HCT116 (cell line): ENCODE results near the gene SAC3D1. TPM values are rescaled to one million over a fixed set of nuclear protein-coding genes. Genes with fewer than 3 reads are reported as not detected.

Source experiments
- ATAC-seq: fragments of 200-7000 bp; cut with Tn5 transposase; 2 replicates; pipeline ENCODE4 v1.9.1; 2020; ENCODE audit warnings: mild to moderate bottlenecking, moderate library complexity
- BruUV-seq: library from RNA; stranded (reverse); fragments of 400-500 nt; replicated peaks from 2 replicates; lab custom pipeline; 2021; lab: Mats Ljungman, UMichigan
- CTCF ChIA-PET: fragments of 300-600 bp; sonication (Branson Sonifier 250); formaldehyde crosslinking; loops from one replicate; lab custom pipeline; 2021; ENCODE audit warnings: antibody characterized with exemption; lab: Charles Lee
- POLR2A ChIA-PET: fragments of 300-600, 350-600 bp; sonication (Branson Sonifier 250); formaldehyde crosslinking; loops from one replicate; lab custom pipeline; 2021; ENCODE audit warnings: antibody characterized with exemption; lab: Charles Lee
- RAD21 ChIA-PET, 2 experiments: fragments of 300-600 bp; sonication (Branson Sonifier 250); formaldehyde crosslinking; loops; one replicate each; lab custom pipeline; 2023; ENCODE audit warnings: low total read pairs in 2 of 2; ENCODE audit not compliant: uncharacterized antibody in 2 of 2, unreplicated experiment in 2 of 2, low non-redundant PET in 1 of 2; lab: Charles Lee
- DNase-seq: peaks from one replicate; pipeline ENCODE4 v3.0.0-alpha.2; 2010; ENCODE audit warnings: low read depth, low spot score
- H2AFZ ChIP-seq: fragments of 200-600 bp; shearing (Covaris generic), sonication (generic); 2 replicates; pipeline ENCODE4 v1.6.1; 2017; ENCODE audit warnings: low read depth, mixed run types, mixed read lengths, antibody characterized with exemption, low read length; ENCODE audit not compliant: poor library complexity, severe bottlenecking
- H3K27ac ChIP-seq: 2 replicates; pipeline ENCODE4 v1.5.1; 2012; ENCODE audit warnings: low read depth, low read length
- H3K27me3 ChIP-seq: fragments of 200-600 bp; sonication (generic); 2 replicates; pipeline ENCODE4 v1.6.1; 2016; ENCODE audit warnings: mixed run types, low read length, mixed read lengths; ENCODE audit not compliant: insufficient read depth
- H3K36me3 ChIP-seq, 2 experiments: fragments of 200-500 bp in 1 of 2; fragments of 200-600 bp in 1 of 2; sonication (Bioruptor generic) in 1 of 2; sonication (generic) in 1 of 2; 2 replicates each; pipeline versions ENCODE4 v1.5.1 to v1.6.1; 2014 to 2016; ENCODE audit warnings: low read length in 2 of 2, inconsistent platforms in 1 of 2, mixed read lengths in 1 of 2, mixed run types in 1 of 2; ENCODE audit not compliant: insufficient read depth in 2 of 2, control insufficient read depth in 1 of 2
- H3K4me1 ChIP-seq, 2 experiments: fragments of 200-600 bp in 1 of 2; sonication (generic) in 1 of 2; 2 replicates each; pipeline versions ENCODE4 v1.5.1 to v1.6.1; 2012 to 2017; ENCODE audit warnings: low read length in 2 of 2, inconsistent platforms in 1 of 2, mild to moderate bottlenecking in 1 of 2, mixed read lengths in 1 of 2, mixed run types in 1 of 2, moderate library complexity in 1 of 2; ENCODE audit not compliant: insufficient read depth in 2 of 2, control insufficient read depth in 1 of 2
- H3K4me2 ChIP-seq: fragments of 200-600 bp; sonication (generic); 2 replicates; pipeline ENCODE4 v1.6.1; 2017; ENCODE audit warnings: mixed run types, low read length, mixed read lengths
- H3K4me3 ChIP-seq, 2 experiments: fragments of 200-600 bp in 1 of 2; sonication (generic) in 1 of 2; replicated peaks in 1 of 2; 2 replicates each; pipeline ENCODE4 v1.5.1; 2011 to 2016; ENCODE audit warnings: low read length in 2 of 2, control low read depth in 1 of 2, low read depth in 1 of 2, mild to moderate bottlenecking in 1 of 2, mixed read lengths in 1 of 2, mixed run types in 1 of 2
- H3K79me2 ChIP-seq: fragments of 200-600 bp; sonication (generic); 2 replicates; pipeline ENCODE4 v1.6.1; 2017; ENCODE audit warnings: mild to moderate bottlenecking, mixed run types, low read length, moderate library complexity, mixed read lengths; ENCODE audit not compliant: insufficient read depth
- H3K9ac ChIP-seq: fragments of 200-600 bp; sonication (generic); 2 replicates; pipeline ENCODE4 v1.6.1; 2016; ENCODE audit warnings: low read length, mixed read lengths
- H3K9me2 ChIP-seq: fragments of 200-600 bp; sonication (generic), shearing (Covaris generic); 2 replicates; pipeline ENCODE4 v1.6.1; 2017; ENCODE audit warnings: mixed run types, mild to moderate bottlenecking, moderate library complexity; ENCODE audit not compliant: insufficient read depth
- H3K9me3 ChIP-seq, 2 experiments: fragments of 200-500 bp in 1 of 2; fragments of 200-600 bp in 1 of 2; sonication (Bioruptor generic) in 1 of 2; sonication (generic) in 1 of 2; 2 replicates each; pipeline ENCODE4 v1.6.1; 2014 to 2017; ENCODE audit warnings: low read length in 2 of 2, mixed read lengths in 2 of 2, inconsistent platforms in 1 of 2, low read depth in 1 of 2, mild to moderate bottlenecking in 1 of 2, mixed run types in 1 of 2, moderate library complexity in 1 of 2; ENCODE audit not compliant: control insufficient read depth in 1 of 2, insufficient read depth in 1 of 2
- H4K20me1 ChIP-seq: fragments of 200-600 bp; sonication (generic), shearing (Covaris generic); 2 replicates; pipeline ENCODE4 v1.6.1; 2017; ENCODE audit warnings: mixed run types, mild to moderate bottlenecking, moderate library complexity; ENCODE audit not compliant: insufficient read depth
- ATF3 ChIP-seq: IDR thresholded peaks from 2 replicates; pipeline ENCODE4 v1.6.1; 2012
- CBX3 ChIP-seq: IDR thresholded peaks from 2 replicates; pipeline ENCODE4 v1.6.1; 2012; ENCODE audit warnings: low read depth
- CEBPB ChIP-seq: IDR thresholded peaks from 2 replicates; pipeline ENCODE4 v1.6.1; 2012; ENCODE audit warnings: low read depth
- CTCF ChIP-seq, 3 experiments: fragments of 200-600 bp in 1 of 3; sonication (generic) in 1 of 3; IDR thresholded peaks in 2 of 3; conservative IDR thresholded peaks in 1 of 3; 2 replicates each; pipeline ENCODE4 v1.5.1; 2012 to 2017; ENCODE audit warnings: low read depth in 2 of 3, low read length in 2 of 3, antibody characterized with exemption in 1 of 3, borderline replicate concordance in 1 of 3, control low read depth in 1 of 3, mild to moderate bottlenecking in 1 of 3, mixed read lengths in 1 of 3, mixed run types in 1 of 3, moderate library complexity in 1 of 3; ENCODE audit not compliant: insufficient read depth in 1 of 3
- JUND ChIP-seq: IDR thresholded peaks from 2 replicates; pipeline ENCODE4 v1.6.1; 2012
- MAX ChIP-seq: IDR thresholded peaks from 2 replicates; pipeline ENCODE4 v1.6.1; 2012
- POLR2A ChIP-seq: IDR thresholded peaks from 2 replicates; pipeline ENCODE4 v1.7.0; 2011; ENCODE audit warnings: borderline replicate concordance; ENCODE audit not compliant: insufficient read depth, insufficient read length; ENCODE audit errors: extremely low read depth
- POLR2AphosphoS5 ChIP-seq: IDR thresholded peaks from 2 replicates; pipeline ENCODE4 v1.6.1; 2011; ENCODE audit warnings: mild to moderate bottlenecking, low read depth, low read length, moderate library complexity
- SP1 ChIP-seq: IDR thresholded peaks from 2 replicates; pipeline ENCODE4 v1.6.1; 2012; ENCODE audit warnings: low read depth
- SRF ChIP-seq: IDR thresholded peaks from 2 replicates; pipeline ENCODE4 v1.6.1; 2012; ENCODE audit warnings: low read depth
- ZBTB33 ChIP-seq: IDR thresholded peaks from 2 replicates; pipeline ENCODE4 v1.6.1; 2011; ENCODE audit warnings: mild to moderate bottlenecking, low read length, moderate library complexity; ENCODE audit not compliant: insufficient replicate concordance; ENCODE audit errors: extremely low read depth
- ZFX ChIP-seq: fragments of 450-650 bp; IDR thresholded peaks from 2 replicates; pipeline ENCODE4 v1.6.1; 2017
- intact Hi-C: fragments of 100-400 bp; cut with micrococcal nuclease; formaldehyde crosslinking; loops from 2 replicates; pipeline ENCODE4 v1.10.0; 2022
- total RNA-seq: library from RNA; stranded (reverse); gene quantifications from one replicate; pipeline ENCODE4 v1.2.1, GENCODE V29; 2021; ENCODE audit not compliant: unreplicated experiment

SAC3D1 gene
- total RNA-seq, 1 experiment from 2014 or later, result 36.9 TPM

- no peak within 1 kb of the TSS for H3K9ac ChIP-seq
- no peak within 1 kb of the TSS for H3K4me3 ChIP-seq
- no peaks in the 10 kb centered on the region for H3K9me2 ChIP-seq
- DNase-seq, result no peak
- no peaks in the 10 kb centered on the region for H3K36me3 ChIP-seq
- ChIA-PET CTCF (no interaction called here), POLR2A (no interaction called here), RAD21 (no interaction called here)
- H3K4me1 ChIP-seq, result no peaks in the 10 kb centered on the region
- no peaks in the 10 kb centered on the region for H3K27me3 ChIP-seq
- ATAC-seq, result no peak
- TF ChIP-seq ZFX (no peak), CBX3 (no peak), SP1 (no peak), POLR2AphosphoS5 (no peak), CEBPB (no peak), MAX (no peak), ATF3 (no peak), CTCF (IDR thresholded peaks at IDR 0.05 in 2 of 3, conservative IDR thresholded peaks at IDR 0.05 in 1 of 3; ENCODE audit: borderline replicate concordance in 1 of 3, insufficient read depth in 1 of 3, low read depth in 2 of 3, low read length in 2 of 3) (no peak), SRF (no peak), POLR2A (no peak), JUND (no peak), ZBTB33 (no peak)
- no TSS peak for BruUV-seq
- no peak within 1 kb of the TSS for H3K27ac ChIP-seq
- H3K4me2 ChIP-seq, result no peak within 1 kb of the TSS
- H3K9me3 ChIP-seq, result no peaks in the 10 kb centered on the region
- no peak within 1 kb of the TSS for H2AFZ ChIP-seq
- intact Hi-C loops, result no loop called here
- no peaks in the 10 kb centered on the region for H3K79me2 ChIP-seq
- no peaks in the 10 kb centered on the region for H4K20me1 ChIP-seq
These were observed 17.5 kb downstream of the SAC3D1 start, which contains the start of gene NAALADL1 for GRCh38 chr11:65058419-65059054. Gene NAALADL1, minus strand, starts transcription at chr11:65058553. Its CDS starts 32 bp downstream, at chr11:65058521.
